K562 (cell line): ENCODE data around the gene GPR15. TPM values are rescaled to one million over a fixed set of nuclear protein-coding genes. Genes with fewer than 3 reads are reported as not detected.

ENCODE experiments used
- ARID3B ChIP-seq: fragments of 250-450 bp; sonication (Bioruptor Pico); IDR thresholded peaks from 2 replicates; pipeline ENCODE4 v1.4.0; 2020; ENCODE audit warnings: borderline replicate concordance
- BDP1 ChIP-seq: IDR thresholded peaks from 3 replicates; pipeline ENCODE4 v1.6.1; 2011; ENCODE audit not compliant: insufficient read length, insufficient read depth
- E2F6 ChIP-seq, 2 experiments: IDR thresholded peaks; 2 replicates each; pipeline ENCODE4 v1.6.1; 2011; ENCODE audit warnings: borderline replicate concordance in 1 of 2, control low read depth in 1 of 2, low read depth in 1 of 2, low read length in 1 of 2, mild to moderate bottlenecking in 1 of 2, mixed read lengths in 1 of 2, moderate library complexity in 1 of 2; ENCODE audit not compliant: insufficient read depth in 1 of 2, insufficient read length in 1 of 2, poor library complexity in 1 of 2, severe bottlenecking in 1 of 2; ENCODE audit errors: extremely low read depth in 1 of 2
- ELF4 ChIP-seq: fragments of 450-650 bp; formaldehyde crosslinking; IDR thresholded peaks from 2 replicates; pipeline ENCODE4 v1.4.0; 2022; ENCODE audit warnings: missing genetic modification characterization
- NFRKB ChIP-seq: fragments of 450-650 bp; IDR thresholded peaks from 2 replicates; pipeline ENCODE4 v1.6.1; 2016; ENCODE audit warnings: low read depth
- NFXL1 ChIP-seq: fragments of 450-650 bp; formaldehyde crosslinking; IDR thresholded peaks from 2 replicates; pipeline ENCODE4 v1.4.0; 2021; ENCODE audit warnings: mild to moderate bottlenecking
- POU5F1 ChIP-seq: fragments of 150-350 bp; IDR thresholded peaks from 2 replicates; pipeline ENCODE4 v1.6.1; 2014; ENCODE audit warnings: borderline replicate concordance, low read length, low read depth, mild to moderate bottlenecking; ENCODE audit not compliant: partially characterized antibody
- RBM34 ChIP-seq: fragments of 200-400 bp; formaldehyde crosslinking; IDR thresholded peaks from 2 replicates; pipeline ENCODE4 v1.6.1; 2018; ENCODE audit warnings: low read length, borderline replicate concordance; ENCODE audit not compliant: insufficient read depth
- TOE1 ChIP-seq, 2 experiments: fragments of 450-650 bp in 1 of 2; sonication (generic) in 1 of 2; formaldehyde crosslinking in 1 of 2; IDR thresholded peaks; 2 replicates each; pipeline versions ENCODE4 v1.7.1 to v1.8.0; 2016 to 2022; ENCODE audit warnings: borderline replicate concordance in 2 of 2, mild to moderate bottlenecking in 2 of 2, antibody characterized with exemption in 1 of 2, inconsistent platforms in 1 of 2, low read depth in 1 of 2, missing genetic modification reagents in 1 of 2, moderate library complexity in 1 of 2
- U2AF2 ChIP-seq: fragments of 200-400 bp; formaldehyde crosslinking; optimal IDR thresholded peaks from 2 replicates; pipeline ENCODE3; 2017; ENCODE audit warnings: low read depth, mild to moderate bottlenecking, low read length
- ZBTB11 ChIP-seq, 3 experiments: fragments of 200-800 bp in 1 of 3; fragments of 250-450 bp in 1 of 3; fragments of 450-650 bp in 1 of 3; sonication (Bioruptor Pico) in 1 of 3; sonication (Bioruptor generic) in 1 of 3; formaldehyde crosslinking in 1 of 3; IDR thresholded peaks; 2 replicates each; pipeline versions ENCODE4 v1.6.1 to v1.8.0; 2016 to 2022; ENCODE audit warnings: mild to moderate bottlenecking in 2 of 3, missing genetic modification characterization in 2 of 3, missing compliant biosample characterization in 1 of 3, moderate library complexity in 1 of 3
- ZBTB7A ChIP-seq: IDR thresholded peaks from 2 replicates; pipeline ENCODE4 v1.6.1; 2011; ENCODE audit warnings: low read depth, mild to moderate bottlenecking, low read length, moderate library complexity, borderline replicate concordance; ENCODE audit not compliant: control insufficient read depth
- ZHX1 ChIP-seq: fragments of 150-350 bp; conservative IDR thresholded peaks from 2 replicates; pipeline ENCODE4 v1.6.1; 2014; ENCODE audit warnings: low read length
- ZNF699 ChIP-seq: fragments of 250-450 bp; sonication (Bioruptor Pico); IDR thresholded peaks from 2 replicates; pipeline ENCODE4 v1.8.0; 2021; ENCODE audit warnings: mild to moderate bottlenecking, moderate library complexity; ENCODE audit not compliant: insufficient replicate concordance
- polyA plus RNA-seq, 8 experiments: library from polyadenylated mRNA; depleted of rRNA in 4 of 8; stranded (reverse) in 5 of 8; unstranded in 3 of 8; fragments of >200 nt; fragmentation: Nextera tagmentation in 2 of 8; fragmentation: Illumina TruSeq in 1 of 8; extraction: Ambion mirVana in 2 of 8; extraction: Trizol in 1 of 8; gene quantifications; 2 replicates each; pipeline versions ENCODE4 v1.2.1 to v1.2.3, GENCODE V29; 2011 to 2014; ENCODE audit warnings: inconsistent platforms in 1 of 8, missing spikeins in 1 of 8
- total RNA-seq, 7 experiments: library from RNA; depleted of rRNA in 6 of 7; stranded (reverse); fragments of >200 nt in 6 of 7; fragmentation: Illumina TruSeq in 2 of 7; extraction: Trizol in 2 of 7; gene quantifications; 2 replicates each; pipeline versions ENCODE4 v1.2.1 to v1.2.3, GENCODE V29; 2011 to 2021; ENCODE audit warnings: low replicate concordance in 1 of 7

The GPR15 gene
- total and polyA plus RNA-seq, 9 of the 15 experiments (the other 6 are each of a cell fraction or from before 2014, with no cell fraction given): 0.13 TPM; not detected in 8

GRCh38 chr3:98521897-98522543, 9.8 kb upstream of the GPR15 start (continued):
- TF ChIP-seq ZHX1 (no peak), RBM34 (no peak), POU5F1 (no peak), NFXL1 (CRISPR knock-in tag) (no peak), ZNF699 (CRISPR knock-in tag) (no peak), ZBTB11 (CRISPR knock-in tag; IDR thresholded peaks at IDR 0.05) (no peak), U2AF2 (no peak), TOE1 (IDR thresholded peaks at IDR 0.05; ENCODE audit: borderline replicate concordance) (no peak), TOE1 (CRISPR knock-in tag; IDR thresholded peaks at IDR 0.05; ENCODE audit: borderline replicate concordance, low read depth) (no peak), ZBTB7A (no peak), NFRKB (peak; percentile 72), ARID3B (CRISPR knock-in tag) (no peak), E2F6 (IDR thresholded peaks at IDR 0.05; ENCODE audit: borderline replicate concordance in 1 of 2, extremely low read depth in 1 of 2, insufficient read depth in 1 of 2, insufficient read length in 1 of 2, low read depth in 1 of 2, low read length in 1 of 2, poor library complexity in 1 of 2, severe bottlenecking in 1 of 2) (no peak), ELF4 (CRISPR knock-in tag) (no peak), BDP1 (no peak)
